Adrenal gland (tissue), 12 donors: ENCODE measurements around the gene BCL11B. TPM values are rescaled to one million over a fixed set of nuclear protein-coding genes. Genes with fewer than 3 reads are reported as not detected.

ENCODE experiments used
- DNase-seq, 7 donors: peaks; one replicate each; pipeline ENCODE4 v3.0.0-alpha.2; 2019 to 2020
- H3K27ac ChIP-seq, 5 donors: fragments of 200-600 bp; sonication (generic) in 4 of 5; 1 replicate in 3 of 5; 2 replicates in 2 of 5; pipeline versions ENCODE4 v1.5.1 to v1.8.0; 2016 to 2020; ENCODE audit warnings: mild to moderate bottlenecking in 1 of 5
- H3K27me3 ChIP-seq: fragments of 200-600 bp; 2 replicates; pipeline ENCODE4 v1.8.0; 2021
- H3K36me3 ChIP-seq, 2 donors: fragments of 200-600 bp; replicated peaks in 1 of 2; 1 replicate in 1 of 2; 2 replicates in 1 of 2; pipeline versions ENCODE4 v1.5.1 to v1.8.0; 2018 to 2022
- H3K4me1 ChIP-seq, 2 donors: fragments of 200-600 bp; replicated peaks in 1 of 2; 1 replicate in 1 of 2; 2 replicates in 1 of 2; pipeline versions ENCODE4 v1.5.1 to v1.8.0; 2018 to 2021
- H3K4me3 ChIP-seq, 4 donors: fragments of 200-600 bp; sonication (generic) in 3 of 4; one replicate each; pipeline ENCODE4 v1.5.1; 2016 to 2018
- H3K9me3 ChIP-seq, 3 donors: fragments of 200-600 bp; sonication (generic) in 1 of 3; replicated peaks in 1 of 3; 1 replicate in 2 of 3; 2 replicates in 1 of 3; pipeline versions ENCODE4 v1.5.1 to v1.8.0; 2016 to 2021
- CTCF ChIP-seq, 6 experiments: fragments of 450-650 bp in 4 of 6; fragments of 200-600 bp in 2 of 6; sonication (generic) in 1 of 6; IDR thresholded peaks; 1 replicate in 5 of 6; 2 replicates in 1 of 6; pipeline versions ENCODE4 v1.5.1 to v1.8.0; 2016 to 2021; ENCODE audit warnings: antibody characterized with exemption in 6 of 6, mild to moderate bottlenecking in 2 of 6, moderate library complexity in 1 of 6
- POLR2A ChIP-seq, 2 donors: fragments of 450-650 bp; IDR thresholded peaks; one replicate each; pipeline ENCODE4 v1.6.1; 2017; ENCODE audit warnings: antibody characterized with exemption in 2 of 2, mild to moderate bottlenecking in 2 of 2, moderate library complexity in 1 of 2
- WGBS, 4 donors: extraction: QIAGEN DNeasy Blood & Tissue Kit in 2 of 4; methylation state at CpG; one replicate each; pipeline versions ENCODE4 v1.1.5 to v1.1.7; 2013 to 2017; 5-methylcytosine and 5-hydroxymethylcytosine counted together
- intact Hi-C, 2 donors: fragments of 100-400 bp; cut with DNase I; formaldehyde crosslinking; loops; one replicate each; pipeline versions ENCODE4 v1.14.1 to v1.15.0; 2022 to 2023
- polyA plus RNA-seq, 3 donors: library from polyadenylated mRNA; stranded (reverse); fragments of 200-250 nt in 2 of 3; fragments of 350-450 nt in 1 of 3; fragmentation: Illumina TruSeq in 1 of 3; extraction: RNeasy Lipid Tissue Mini Kit (QIAGEN cat#74804) in 1 of 3; gene quantifications; one replicate each; pipeline ENCODE4 v1.2.3, GENCODE V29; 2013 to 2014
- total RNA-seq, 9 donors: library from RNA; depleted of rRNA in 4 of 9; stranded (reverse); fragments of >200 nt in 4 of 9; fragments of 120-200 nt in 1 of 9; fragmentation: NEBNext Ultra II Directional in 1 of 9; extraction: Animal tissue kit (Norgen Biotek cat#: 25700) in 1 of 9; gene quantifications; one replicate each; pipeline versions ENCODE4 v1.1.0 to v1.2.4, GENCODE V29; 2013 to 2023
- donor health status: healthy with polysubstance abuse.
- donor health status: Bipolar disorder and iron deficiency.
- donor health status: DM: yes; HTN: yes; CAD: no.
- donor health status: DM: no; HTN: no; CAD: no.
- donor health status: DM: no; HTN: no; CAD: no.
- donor health status: DM: yes; HTN: yes; CAD: no.

Gene BCL11B
- total and polyA plus RNA-seq, 12 donors, result 0.24 to 3.2 (median 0.54) TPM

- 75 to 94% (median 90%) methylated on average over 1 to 8 of the region's 8 CpGs for WGBS, 4 donors
- Histone ChIP-seq H3K4me3 (no peak overlapping the region), H3K9me3 (no peaks in the 10 kb centered on the region), H3K27ac (no peak overlapping the region), H3K4me1 (no peaks in the 10 kb centered on the region), H3K36me3 (no peaks in the 10 kb centered on the region), H3K27me3 (peaks cover 4% of the 10 kb centered on the region)
- peak in 1 of 7 donors; percentile 30 for DNase-seq
- no peak for TF ChIP-seq POLR2A (IDR thresholded peaks at IDR 0.05)
- no peak for TF ChIP-seq CTCF (IDR thresholded peaks at IDR 0.05)
- intact Hi-C loops, result no loop called here
Measured at GRCh38 chr14:99157246-99157645, 114.8 kb downstream of the BCL11B start.

- TF ChIP-seq CTCF (IDR thresholded peaks at IDR 0.05) (no peak), POLR2A (IDR thresholded peaks at IDR 0.05) (no peak)
- H3K36me3 ChIP-seq, result no peaks in the 10 kb centered on the region
- H3K9me3 ChIP-seq, result no peaks in the 10 kb centered on the region
- WGBS, 4 donors, result 79 to 88% (median 83%) methylated on average over 6 of the region's 6 CpGs
- H3K27me3 ChIP-seq, result peaks cover 4% of the 10 kb centered on the region
- no peak for DNase-seq
- H3K27ac ChIP-seq, result no peak overlapping the region
- intact Hi-C loops, result no loop called here
- no peaks in the 10 kb centered on the region for H3K4me1 ChIP-seq
- no peak overlapping the region for H3K4me3 ChIP-seq
Measured at GRCh38 chr14:99156814-99157213, 115.2 kb downstream of the BCL11B start.

GRCh38 chr14:99156090-99156425 is 115.9 kb downstream of the BCL11B start:
- no peak for TF ChIP-seq CTCF (IDR thresholded peaks at IDR 0.05)
- no peak for TF ChIP-seq POLR2A (IDR thresholded peaks at IDR 0.05)
- intact Hi-C loops, result no loop called here
- H3K4me3 ChIP-seq, result no peak overlapping the region
- H3K27me3 ChIP-seq, result peaks cover 4% of the 10 kb centered on the region
- H3K9me3 ChIP-seq, result no peaks in the 10 kb centered on the region
- H3K27ac ChIP-seq, result no peak overlapping the region
- WGBS, 4 donors, result 77 to 89% (median 81%) methylated on average over 7 of the region's 7 CpGs
- peak in 1 of 7 donors; percentile 10 for DNase-seq
- H3K4me1 ChIP-seq, result no peaks in the 10 kb centered on the region
- no peaks in the 10 kb centered on the region for H3K36me3 ChIP-seq

GRCh38 chr14:99155173-99156089 is 116.6 kb downstream of the BCL11B start:
- Histone ChIP-seq H3K4me1 (no peaks in the 10 kb centered on the region), H3K9me3 (no peaks in the 10 kb centered on the region), H3K4me3 (no peak overlapping the region), H3K27ac (no peak overlapping the region), H3K27me3 (peaks cover 4% of the 10 kb centered on the region), H3K36me3 (no peaks in the 10 kb centered on the region)
- WGBS, 4 donors, result 50 to 57% (median 55%) methylated on average over 6 of the region's 6 CpGs
- TF ChIP-seq CTCF (IDR thresholded peaks at IDR 0.05), result no peak
- TF ChIP-seq POLR2A (IDR thresholded peaks at IDR 0.05), result no peak
- peak in 1 of 7 donors; percentile 48 for DNase-seq
- intact Hi-C loops, result no loop called here
